ENCODE results near the gene SHISA4.

The SHISA4 gene

GRCh38 chr1:201916649-201917249 lies 28.1 kb downstream of the SHISA4 start (continued):
- TF ChIP-seq ZBTB17 (tag by site-specific recombination; IDR thresholded peaks at IDR 0.05) (0 out of 2 replicates have a peak, but pooled peaks have one; percentile 45), ZNF555 (tag by site-specific recombination; conservative IDR thresholded peaks at IDR 0.05) (no peak), ZNF600 (tag by site-specific recombination; IDR thresholded peaks at IDR 0.05) (0 out of 2 replicates have a peak, but pooled peaks have one; percentile 61), GLIS1 (tag by site-specific recombination; IDR thresholded peaks at IDR 0.05) (peak; percentile 91), KLF16 (tag by site-specific recombination; IDR thresholded peaks at IDR 0.05) (no peak), ZNF704 (tag by site-specific recombination; IDR thresholded peaks at IDR 0.05) (no peak), ZSCAN18 (tag by site-specific recombination; IDR thresholded peaks at IDR 0.05) (no peak), GLIS2 (tag by site-specific recombination; IDR thresholded peaks at IDR 0.05) (peak; percentile 59), PRDM6 (tag by site-specific recombination; IDR thresholded peaks at IDR 0.05) (no peak), ZNF549 (tag by site-specific recombination; IDR thresholded peaks at IDR 0.05) (no peak), ZBTB6 (tag by site-specific recombination; IDR thresholded peaks at IDR 0.05) (peak; percentile 43; the same call in 1 of the 2 replicates), ZNF521 (tag by site-specific recombination; IDR thresholded peaks at IDR 0.05) (no peak), ZNF629 (tag by site-specific recombination; IDR thresholded peaks at IDR 0.05) (peak; percentile 49; the same call in 1 of the 2 replicates), ZNF768 (tag by site-specific recombination; IDR thresholded peaks at IDR 0.05) (no peak; the same call in 1 of the 2 replicates), ZBTB10 (tag by site-specific recombination; IDR thresholded peaks at IDR 0.05) (no peak), BCL11A (tag by site-specific recombination; IDR thresholded peaks at IDR 0.05; ENCODE audit: low read depth) (no peak), ZNF660 (tag by site-specific recombination; IDR thresholded peaks at IDR 0.05) (0 out of 2 replicates have a peak, but pooled peaks have one; percentile 20), TRIM28 (IDR thresholded peaks at IDR 0.05; ENCODE audit: borderline replicate concordance, low read length) (peak; percentile 49; the same call in 1 of the 2 replicates), ZNF174 (tag by site-specific recombination; IDR thresholded peaks at IDR 0.05) (no peak), ZNF121 (tag by site-specific recombination; IDR thresholded peaks at IDR 0.05) (no peak), FEZF1 (tag by site-specific recombination; IDR thresholded peaks at IDR 0.05) (peak; percentile 66)

Data from HEK293 (cell line).